HG03196 (cell line): Measurements from ENCODE around the gene TTLL1.
"Not testable (repeated sequence)": the region's sequence is repeated elsewhere in the genome, so short reads cannot be mapped to it uniquely, and the experiment has no call there.

Experiments
- ATAC-seq: cut with Tn5 transposase; IDR thresholded peaks from one replicate; pipeline ENCODE4 v1.9.1; 2021; ENCODE audit not compliant: unreplicated experiment

The TTLL1 gene

DNA sequence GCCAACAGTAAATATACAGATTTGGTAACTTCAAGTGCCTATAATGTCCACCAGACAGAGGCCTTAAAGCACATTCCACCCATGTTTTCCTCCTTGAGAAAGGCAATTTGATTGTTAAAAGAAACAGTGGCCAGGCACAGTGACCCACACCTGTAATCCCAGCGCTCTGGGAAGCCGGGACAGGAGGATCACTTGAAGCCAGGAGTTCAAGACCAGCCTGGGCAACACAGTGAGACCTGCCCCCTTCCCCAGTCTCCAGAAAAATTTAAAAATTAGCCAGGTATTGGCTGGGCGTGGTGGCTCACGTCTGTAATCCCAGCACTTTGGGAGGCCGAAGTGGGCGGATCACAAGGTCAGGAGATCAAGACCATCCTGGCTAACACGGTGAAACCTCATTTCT is 93.5 kb downstream of the TTLL1 start:
- ATAC-seq: not testable (repeated sequence)

DNA sequence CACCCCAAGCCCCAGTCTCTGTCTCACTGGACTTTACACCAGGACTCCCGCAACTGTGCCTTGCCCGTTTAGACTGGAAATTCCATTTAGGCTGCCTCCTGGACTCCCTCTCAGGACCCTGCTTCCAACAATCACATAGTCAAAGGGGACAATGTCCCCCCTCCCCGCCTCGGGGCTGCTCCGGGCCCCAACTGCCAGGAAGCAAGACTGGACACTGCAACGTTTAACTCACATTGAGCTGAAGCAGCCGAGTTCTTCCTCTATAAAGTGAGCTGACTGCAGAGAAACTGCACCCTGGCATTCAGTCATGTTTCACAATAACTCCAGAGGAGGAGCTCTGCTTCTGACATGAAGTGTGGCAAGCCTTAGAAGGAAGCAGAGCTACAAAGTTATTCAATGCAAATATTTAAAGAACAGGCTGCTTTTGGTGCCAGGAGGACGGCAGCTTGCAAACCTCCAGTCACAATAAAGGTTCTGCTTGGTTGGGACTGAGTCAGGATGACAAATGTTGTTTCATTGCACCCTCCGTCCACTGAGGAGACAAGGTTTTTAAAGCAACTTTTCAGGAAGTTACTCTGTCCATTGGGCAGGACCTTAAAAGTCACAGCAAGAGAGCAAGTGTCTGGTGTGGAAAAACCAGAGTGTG is 94.2 kb downstream of the TTLL1 start:
- ATAC-seq: peak; percentile 41

DNA sequence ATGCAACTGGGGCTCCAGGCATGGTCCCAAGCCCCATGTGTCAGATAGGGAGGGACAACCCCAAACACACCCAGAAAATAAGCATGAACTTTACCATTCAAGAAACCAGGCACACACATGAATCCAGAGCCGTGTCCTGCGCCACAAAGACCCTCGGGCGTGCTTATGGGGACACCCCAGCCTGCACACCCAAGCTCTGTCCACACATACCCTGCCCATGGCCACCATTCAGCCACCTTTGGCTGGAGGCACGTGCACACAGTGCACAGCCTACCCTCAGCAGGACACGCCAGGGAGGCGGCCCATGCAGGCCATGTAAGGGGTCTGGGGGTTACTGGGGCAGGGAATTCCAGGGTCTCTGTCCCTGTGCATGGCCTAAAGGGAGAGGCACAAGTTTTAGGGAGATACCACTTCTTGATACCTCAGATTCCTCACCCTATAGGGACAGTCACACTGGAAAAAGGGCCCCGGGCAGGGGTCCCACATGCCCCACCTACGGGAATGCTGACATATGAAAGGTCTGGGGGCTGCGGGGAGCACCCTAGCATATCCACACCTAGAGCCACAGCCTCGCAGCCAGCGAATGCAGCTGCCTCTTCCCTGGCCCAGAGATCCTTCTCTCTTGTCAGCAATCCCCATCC is 94.8 kb downstream of the TTLL1 start:
- no peak for ATAC-seq

DNA sequence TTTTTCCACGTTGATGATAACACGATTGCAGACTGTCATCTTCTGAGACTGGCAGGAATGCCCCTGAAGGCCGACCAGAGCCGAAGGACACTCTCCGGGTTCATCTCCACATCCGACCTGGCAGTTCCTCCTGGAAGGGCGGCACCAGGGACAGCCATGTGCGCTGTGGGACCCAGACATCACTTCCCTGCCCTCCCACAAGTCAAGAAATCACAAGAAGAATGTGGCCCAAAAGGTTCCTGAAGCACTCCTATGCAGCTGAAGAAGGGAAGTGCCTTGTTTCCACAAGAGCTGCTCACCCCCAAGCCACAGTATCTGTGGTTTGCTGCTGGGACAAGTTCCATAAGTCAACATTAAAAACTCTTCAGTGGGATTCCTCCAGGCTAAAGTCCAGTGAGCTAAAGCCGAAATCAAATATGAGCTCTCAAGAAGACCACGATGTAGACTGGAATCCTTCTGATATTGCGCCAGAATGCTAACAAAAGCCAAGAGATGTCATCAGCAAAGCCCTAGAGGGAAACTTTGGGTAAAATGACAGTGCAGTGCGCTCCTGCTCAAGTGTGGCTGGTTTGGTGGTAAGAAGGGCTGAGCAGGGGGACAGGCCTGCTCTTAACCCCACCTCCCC is 95.4 kb downstream of the TTLL1 start:
- ATAC-seq: no peak

DNA sequence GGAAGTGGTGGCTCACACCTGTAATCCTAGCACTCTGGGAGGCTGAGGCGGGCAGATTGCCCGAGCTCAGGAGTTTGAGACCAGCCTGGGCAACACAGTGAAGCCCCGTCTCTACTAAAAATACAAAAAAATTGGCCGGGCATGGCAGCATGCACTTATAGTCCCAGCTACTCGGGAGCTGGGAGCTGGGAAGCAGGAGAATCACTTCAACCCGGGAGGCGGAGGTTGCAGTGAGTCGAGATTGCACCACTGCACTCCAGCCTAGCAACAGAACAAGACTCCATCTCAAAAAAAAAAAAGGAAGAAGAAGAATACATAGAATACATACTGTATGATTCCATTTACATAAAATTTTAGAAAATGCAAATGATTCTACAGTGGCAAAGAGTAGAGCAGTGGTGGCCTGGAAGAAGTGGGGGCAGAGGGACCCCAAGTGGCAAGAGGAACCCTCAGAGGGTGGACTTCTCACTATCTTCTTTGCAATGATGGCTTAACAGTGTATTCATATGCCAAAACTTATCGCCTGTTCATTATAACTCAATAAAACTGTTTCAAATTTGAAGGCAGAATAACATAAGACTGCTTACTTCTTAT is 96.2 kb downstream of the TTLL1 start:
- no peak for ATAC-seq

DNA sequence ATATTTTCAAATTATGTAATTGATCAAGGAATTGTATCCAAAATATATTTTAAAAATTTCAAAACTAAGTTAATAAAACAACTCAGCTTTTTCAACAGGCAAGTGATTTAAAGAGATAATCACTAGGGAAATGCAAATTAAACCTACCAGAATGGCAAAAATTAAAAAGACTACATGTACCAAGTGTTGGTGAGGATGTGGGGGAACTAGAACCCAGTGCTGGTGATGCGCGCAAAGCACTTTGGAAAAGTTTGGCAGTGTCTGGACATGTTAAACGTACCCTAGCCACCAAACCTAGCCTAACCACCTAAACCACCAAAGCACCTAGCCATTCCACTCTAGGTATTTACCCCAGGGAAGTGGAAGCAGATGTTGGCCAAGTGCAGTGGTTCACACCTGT is 97.1 kb downstream of the TTLL1 start:
- no peak for ATAC-seq

DNA sequence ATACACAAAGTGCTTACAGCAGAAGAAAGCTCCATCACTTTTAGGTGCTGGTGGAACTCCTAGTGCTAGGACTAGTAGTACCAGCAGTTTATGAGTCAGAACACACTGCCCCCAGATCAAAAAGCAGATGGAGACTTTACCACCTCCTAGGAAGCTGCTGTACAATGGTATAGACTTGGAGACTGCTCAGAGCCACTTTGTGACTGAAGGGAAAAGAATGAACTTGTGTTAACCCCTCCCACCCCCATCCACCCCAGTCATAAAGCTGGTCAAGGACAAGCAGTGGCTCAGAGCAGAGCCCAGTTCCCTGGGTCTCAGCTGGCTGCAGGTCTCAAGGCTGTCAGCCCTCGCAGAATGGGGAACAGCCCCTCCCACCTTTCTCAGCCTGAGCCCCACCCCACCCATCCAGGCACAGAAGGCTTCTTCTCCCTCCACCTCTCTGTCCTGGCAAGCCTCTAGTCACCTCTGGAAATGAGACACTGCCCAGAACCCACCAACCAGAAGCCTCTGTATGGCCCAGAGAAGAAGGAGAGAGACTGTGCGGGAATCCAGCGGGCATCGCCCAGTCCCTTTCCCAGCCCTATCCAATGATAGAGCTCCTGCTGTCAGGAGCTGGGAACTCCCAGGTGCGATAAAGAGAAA is 98.1 kb downstream of the TTLL1 start:
- ATAC-seq: no peak

DNA sequence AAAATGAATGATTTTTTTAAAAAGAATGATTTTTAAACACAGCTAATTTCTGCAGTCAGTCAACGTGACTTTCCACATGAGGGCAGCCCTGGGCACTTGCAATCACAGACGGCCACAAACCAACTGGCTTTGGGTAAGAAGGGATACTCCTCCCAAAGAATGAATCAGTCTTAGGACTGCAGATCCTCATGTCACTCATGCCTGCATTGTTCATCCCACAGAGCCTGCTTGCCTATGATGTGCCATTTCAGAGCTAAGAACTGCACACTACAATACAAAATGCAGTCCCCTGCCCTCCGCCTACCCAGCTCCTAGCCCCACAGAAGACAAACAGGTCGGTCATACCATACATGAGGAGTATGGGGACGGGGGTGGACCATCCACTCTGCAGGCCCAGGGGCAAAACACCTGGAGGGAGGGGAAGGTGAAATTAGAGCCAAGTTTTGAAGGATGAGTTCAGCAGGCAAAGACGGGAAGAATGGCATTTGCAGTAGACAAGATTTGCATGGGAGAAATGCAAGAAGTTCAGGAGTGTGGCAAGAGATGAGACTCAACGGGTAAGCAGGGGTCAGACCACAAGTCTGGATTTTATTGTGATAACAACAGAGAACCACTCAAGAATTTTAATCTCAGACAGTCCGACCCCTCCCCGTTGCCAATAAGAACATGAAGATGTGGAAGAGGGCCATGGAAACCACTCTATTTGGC is 98.9 kb downstream of the TTLL1 start:
- ATAC-seq: no peak
